Panc1 (cell line): ENCODE data around the gene THRB.

Source experiments
- POLR2AphosphoS5 ChIP-seq: IDR thresholded peaks from 2 replicates; pipeline ENCODE4 v1.6.1; 2012; ENCODE audit warnings: mild to moderate bottlenecking, low read depth, low read length, moderate library complexity
- TF ChIP-seq, protein P1 (sequence below): fragments of 450-650 bp; IDR thresholded peaks from 2 replicates; pipeline ENCODE4 v1.5.1; 2017; ENCODE audit warnings: mild to moderate bottlenecking

DNA sequence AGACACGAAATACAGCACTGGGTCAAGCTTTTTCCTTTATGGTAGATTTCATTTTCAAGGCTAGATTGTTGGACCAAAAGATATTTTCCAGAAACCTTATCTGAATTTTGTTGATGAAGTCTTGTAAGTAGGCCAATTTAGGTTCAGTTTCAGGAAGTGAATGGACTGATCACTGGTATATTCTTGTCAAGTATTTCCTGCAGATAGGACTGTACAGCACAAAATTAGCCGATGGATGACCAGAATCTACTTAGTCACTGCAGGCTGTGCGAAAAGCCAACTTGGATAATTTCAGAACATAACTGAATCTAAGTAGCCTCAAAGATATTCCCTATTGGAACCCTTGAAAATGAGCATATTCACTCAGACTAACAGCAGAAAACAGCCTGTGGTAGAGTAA is 343.1 kb downstream of the THRB start:
- TF ChIP-seq, protein P1, sequence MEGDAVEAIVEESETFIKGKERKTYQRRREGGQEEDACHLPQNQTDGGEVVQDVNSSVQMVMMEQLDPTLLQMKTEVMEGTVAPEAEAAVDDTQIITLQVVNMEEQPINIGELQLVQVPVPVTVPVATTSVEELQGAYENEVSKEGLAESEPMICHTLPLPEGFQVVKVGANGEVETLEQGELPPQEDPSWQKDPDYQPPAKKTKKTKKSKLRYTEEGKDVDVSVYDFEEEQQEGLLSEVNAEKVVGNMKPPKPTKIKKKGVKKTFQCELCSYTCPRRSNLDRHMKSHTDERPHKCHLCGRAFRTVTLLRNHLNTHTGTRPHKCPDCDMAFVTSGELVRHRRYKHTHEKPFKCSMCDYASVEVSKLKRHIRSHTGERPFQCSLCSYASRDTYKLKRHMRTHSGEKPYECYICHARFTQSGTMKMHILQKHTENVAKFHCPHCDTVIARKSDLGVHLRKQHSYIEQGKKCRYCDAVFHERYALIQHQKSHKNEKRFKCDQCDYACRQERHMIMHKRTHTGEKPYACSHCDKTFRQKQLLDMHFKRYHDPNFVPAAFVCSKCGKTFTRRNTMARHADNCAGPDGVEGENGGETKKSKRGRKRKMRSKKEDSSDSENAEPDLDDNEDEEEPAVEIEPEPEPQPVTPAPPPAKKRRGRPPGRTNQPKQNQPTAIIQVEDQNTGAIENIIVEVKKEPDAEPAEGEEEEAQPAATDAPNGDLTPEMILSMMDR = no peak
- TF ChIP-seq POLR2AphosphoS5 = no peak
